ENCODE measurements around the gene DDI2.

DNA sequence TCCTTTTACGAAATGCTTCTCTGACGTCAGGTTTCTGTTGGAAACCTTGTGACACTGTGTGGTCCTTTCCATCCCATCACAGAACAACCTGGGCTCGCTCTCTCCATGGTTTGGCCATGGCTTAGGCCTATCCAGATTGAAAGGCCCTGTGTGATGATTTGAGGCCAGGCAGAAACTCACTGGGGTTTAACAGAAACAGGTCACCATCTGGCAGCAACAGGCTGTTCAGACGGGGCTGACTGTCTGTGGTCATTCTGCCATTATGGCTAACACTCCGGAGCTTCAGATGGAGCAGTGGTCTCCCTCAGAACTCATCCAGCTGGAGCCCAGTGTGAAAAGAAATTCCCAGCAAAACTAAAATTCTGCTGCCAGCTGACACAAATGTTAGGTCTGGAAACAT lies 76.1 kb downstream of the DDI2 start:
- TF ChIP-seq, protein P1, sequence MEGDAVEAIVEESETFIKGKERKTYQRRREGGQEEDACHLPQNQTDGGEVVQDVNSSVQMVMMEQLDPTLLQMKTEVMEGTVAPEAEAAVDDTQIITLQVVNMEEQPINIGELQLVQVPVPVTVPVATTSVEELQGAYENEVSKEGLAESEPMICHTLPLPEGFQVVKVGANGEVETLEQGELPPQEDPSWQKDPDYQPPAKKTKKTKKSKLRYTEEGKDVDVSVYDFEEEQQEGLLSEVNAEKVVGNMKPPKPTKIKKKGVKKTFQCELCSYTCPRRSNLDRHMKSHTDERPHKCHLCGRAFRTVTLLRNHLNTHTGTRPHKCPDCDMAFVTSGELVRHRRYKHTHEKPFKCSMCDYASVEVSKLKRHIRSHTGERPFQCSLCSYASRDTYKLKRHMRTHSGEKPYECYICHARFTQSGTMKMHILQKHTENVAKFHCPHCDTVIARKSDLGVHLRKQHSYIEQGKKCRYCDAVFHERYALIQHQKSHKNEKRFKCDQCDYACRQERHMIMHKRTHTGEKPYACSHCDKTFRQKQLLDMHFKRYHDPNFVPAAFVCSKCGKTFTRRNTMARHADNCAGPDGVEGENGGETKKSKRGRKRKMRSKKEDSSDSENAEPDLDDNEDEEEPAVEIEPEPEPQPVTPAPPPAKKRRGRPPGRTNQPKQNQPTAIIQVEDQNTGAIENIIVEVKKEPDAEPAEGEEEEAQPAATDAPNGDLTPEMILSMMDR (IDR thresholded peaks at IDR 0.05), result no peak
- TF ChIP-seq EP300 (IDR thresholded peaks at IDR 0.05) (no peak), POLR2A (IDR thresholded peaks at IDR 0.05) (no peak)

Data from tibial nerve (tissue), 4 donors.